Endothelial cell (in vitro differentiated cells): Measurements from ENCODE around the gene KDM4F. TPM values are rescaled to one million over a fixed set of nuclear protein-coding genes. Genes with fewer than 3 reads are reported as not detected.

Experiments
- DNase-seq: peaks from one replicate; pipeline ENCODE4 v3.0.0; 2021; ENCODE audit warnings: low spot score
- H3K27ac Mint-ChIP-seq: one replicate; pipeline ENCODE4 v1.8.0; 2021; ENCODE audit warnings: mixed read lengths, inconsistent platforms; ENCODE audit not compliant: unreplicated experiment
- H3K27me3 Mint-ChIP-seq: one replicate; pipeline ENCODE4 v1.8.0; 2021; ENCODE audit warnings: mild to moderate bottlenecking, moderate library complexity, mixed read lengths, inconsistent platforms; ENCODE audit not compliant: unreplicated experiment
- H3K36me3 Mint-ChIP-seq: one replicate; pipeline ENCODE4 v1.8.0; 2021; ENCODE audit warnings: mild to moderate bottlenecking, low read depth, mixed read lengths, inconsistent platforms; ENCODE audit not compliant: unreplicated experiment
- H3K4me1 Mint-ChIP-seq: one replicate; pipeline ENCODE4 v1.8.0; 2021; ENCODE audit warnings: mild to moderate bottlenecking, mixed read lengths, inconsistent platforms; ENCODE audit not compliant: unreplicated experiment
- H3K4me3 Mint-ChIP-seq: one replicate; pipeline ENCODE4 v1.8.0; 2021; ENCODE audit warnings: mild to moderate bottlenecking, mixed read lengths, inconsistent platforms; ENCODE audit not compliant: unreplicated experiment
- H3K9me3 Mint-ChIP-seq: one replicate; pipeline ENCODE4 v1.8.0; 2021; ENCODE audit warnings: mixed read lengths, inconsistent platforms; ENCODE audit not compliant: unreplicated experiment
- CTCF ChIP-seq: fragments of 200-600 bp; sonication (generic); IDR thresholded peaks from one replicate; pipeline ENCODE4 v1.5.0; 2021; ENCODE audit warnings: antibody characterized with exemption; ENCODE audit not compliant: unreplicated experiment
- total RNA-seq: library from RNA; stranded (reverse); fragmentation: NEBNext Ultra II Directional; extraction: Animal tissue kit (Norgen Biotek cat#: 25700); gene quantifications from one replicate; pipeline ENCODE4 v1.2.1, GENCODE V29; 2021; ENCODE audit not compliant: unreplicated experiment

Gene KDM4F
- total RNA-seq, 1 donor from 2014 or later: not detected

- peaks cover 20% of the 10 kb centered on the region for H3K27me3 Mint-ChIP-seq
- peak overlapping the region; percentile 86 for H3K4me3 Mint-ChIP-seq
- no peak overlapping the region for H3K27ac Mint-ChIP-seq
- H3K36me3 Mint-ChIP-seq: peaks cover 6% of the 10 kb centered on the region
- DNase-seq: no peak
- H3K9me3 Mint-ChIP-seq: no peaks in the 10 kb centered on the region
- peaks cover 5% of the 10 kb centered on the region for H3K4me1 Mint-ChIP-seq
- TF ChIP-seq CTCF: no peak
These were observed 39.9 kb downstream of the KDM4F start for GRCh38 chr11:95088946-95089619.

- Mint-ChIP-seq H3K36me3 (peaks cover 6% of the 10 kb centered on the region), H3K4me3 (peak within 1 kb of the TSS; percentile 90), H3K27ac (no peak within 1 kb of the TSS), H3K9me3 (no peaks in the 10 kb centered on the region), H3K4me1 (peaks cover 5% of the 10 kb centered on the region), H3K27me3 (peaks cover 20% of the 10 kb centered on the region)
- DNase-seq: peak; percentile 77
- no peak for TF ChIP-seq CTCF
These were observed 40.7 kb downstream of the KDM4F start, which contains the start of gene ENDOD1 for GRCh38 chr11:95089620-95090542. TSS of gene ENDOD1 (plus strand) at chr11:95089846. CDS start at chr11:95089928, 82 bp downstream.

DNA sequence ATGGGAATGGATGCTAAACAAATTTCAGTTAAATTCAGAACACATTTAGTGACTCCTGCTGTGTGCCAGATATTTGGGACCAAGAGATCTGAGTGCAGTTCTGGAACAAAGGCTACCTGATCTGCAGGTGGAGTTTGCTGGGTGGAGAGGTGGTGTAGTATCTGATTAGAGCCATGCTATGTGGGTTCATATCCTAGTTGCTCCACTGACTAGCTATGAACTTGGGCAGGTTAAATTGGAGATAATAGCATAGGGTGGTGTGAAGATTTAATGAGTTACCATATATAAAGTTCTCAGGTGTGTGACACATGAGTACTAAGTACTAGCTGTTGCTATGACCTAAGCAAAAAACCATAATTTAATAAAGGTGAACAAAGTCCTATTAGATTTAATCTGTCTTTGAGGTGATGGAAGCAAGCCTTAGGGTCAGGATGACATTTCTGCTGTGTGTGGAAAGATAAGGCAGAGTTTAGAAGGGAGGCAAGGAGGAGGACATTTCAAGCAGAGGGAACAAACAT, 42.5 kb downstream of the KDM4F start:
- Mint-ChIP-seq H3K4me1 (peaks cover 5% of the 10 kb centered on the region), H3K27me3 (peaks cover 20% of the 10 kb centered on the region), H3K36me3 (peaks cover 6% of the 10 kb centered on the region), H3K4me3 (no peak overlapping the region), H3K27ac (no peak overlapping the region), H3K9me3 (no peaks in the 10 kb centered on the region)
- no peak for DNase-seq
- no peak for TF ChIP-seq CTCF

DNA sequence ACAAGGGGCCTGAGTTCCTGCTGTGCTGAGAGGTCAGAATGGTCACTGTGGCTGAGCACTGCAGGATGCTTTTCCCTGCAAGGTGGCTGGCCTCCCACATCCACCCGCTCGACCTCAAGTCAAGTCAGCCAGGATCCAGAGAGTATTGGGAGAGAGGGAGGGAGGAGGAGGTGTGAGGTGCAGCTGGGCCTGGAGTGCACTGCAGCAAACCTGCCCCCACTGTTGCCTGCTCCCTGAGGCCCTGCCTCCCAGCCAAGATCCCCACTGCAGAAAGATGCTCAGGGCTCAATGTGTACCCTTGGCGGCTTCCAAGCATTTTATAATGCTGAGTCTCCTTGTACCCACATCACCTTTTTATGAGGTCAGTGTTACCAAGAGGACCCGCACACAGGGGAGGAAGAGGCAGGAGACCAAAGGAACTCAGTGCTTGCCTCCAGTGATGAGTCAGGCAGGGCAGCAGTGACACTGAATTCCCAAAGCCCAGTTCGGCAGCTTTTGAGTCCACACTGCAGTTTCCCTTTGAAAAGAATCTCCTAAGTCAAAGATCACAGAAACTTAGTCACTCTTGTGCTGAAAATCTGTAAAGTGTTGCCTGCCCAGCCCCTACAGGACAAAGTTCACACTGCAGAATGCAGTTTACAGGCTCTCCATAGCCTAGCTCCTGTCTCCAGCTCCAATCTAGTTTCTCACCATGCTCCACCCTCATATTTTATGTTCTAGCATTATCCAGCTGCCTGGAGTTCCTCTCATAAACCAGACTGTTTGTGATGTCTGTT, 43.5 kb downstream of the KDM4F start:
- no peak for DNase-seq

More for the DNA sequence above, 43.5 kb downstream of the KDM4F start:
- Mint-ChIP-seq H3K4me1 (peaks cover 5% of the 10 kb centered on the region), H3K27ac (no peak overlapping the region), H3K9me3 (no peaks in the 10 kb centered on the region), H3K4me3 (no peak overlapping the region), H3K36me3 (peaks cover 6% of the 10 kb centered on the region), H3K27me3 (peaks cover 23% of the 10 kb centered on the region)
- TF ChIP-seq CTCF: no peak
